Trophoblast cell (in vitro differentiated cells and primary cell): ENCODE measurements around the gene WNT6.

ENCODE experiments used
- DNase-seq, 2 donors: peaks; one replicate each; pipeline ENCODE4 v3.0.0-alpha.2; 2016
- H2AFZ ChIP-seq: 2 replicates; pipeline ENCODE4 v1.6.1; 2013; ENCODE audit warnings: low read length, moderate library complexity, mild to moderate bottlenecking; ENCODE audit not compliant: insufficient read depth, poor library complexity
- H2AK5ac ChIP-seq: 2 replicates; pipeline ENCODE4 v1.6.1; 2013; ENCODE audit warnings: mild to moderate bottlenecking, low read length
- H2BK120ac ChIP-seq: 2 replicates; pipeline ENCODE4 v1.6.1; 2013; ENCODE audit warnings: low read length, mild to moderate bottlenecking, moderate library complexity; ENCODE audit not compliant: insufficient read depth, poor library complexity
- H2BK12ac ChIP-seq: 2 replicates; pipeline ENCODE4 v1.6.1; 2013; ENCODE audit warnings: mild to moderate bottlenecking, low read length, moderate library complexity
- H2BK5ac ChIP-seq: 2 replicates; pipeline ENCODE4 v1.6.1; 2013; ENCODE audit warnings: low read length, low read depth, moderate library complexity, mild to moderate bottlenecking; ENCODE audit not compliant: poor library complexity
- H3K14ac ChIP-seq: 2 replicates; pipeline ENCODE4 v1.6.1; 2013; ENCODE audit warnings: mild to moderate bottlenecking, low read length
- H3K18ac ChIP-seq: 2 replicates; pipeline ENCODE4 v1.6.1; 2013; ENCODE audit warnings: mild to moderate bottlenecking, low read length
- H3K23ac ChIP-seq: 2 replicates; pipeline ENCODE4 v1.6.1; 2013; ENCODE audit warnings: low read length
- H3K27ac ChIP-seq: 2 replicates; pipeline ENCODE4 v1.5.1; 2013; ENCODE audit warnings: low read depth, mild to moderate bottlenecking, inconsistent platforms, low read length, moderate library complexity
- H3K27me3 ChIP-seq: 2 replicates; pipeline ENCODE4 v1.6.1; 2013; ENCODE audit warnings: inconsistent platforms, mild to moderate bottlenecking, low read length, moderate library complexity; ENCODE audit not compliant: insufficient read depth
- H3K36me3 ChIP-seq, 2 experiments: 1 replicate in 1 of 2; 2 replicates in 1 of 2; pipeline ENCODE4 v1.6.1; 2013; ENCODE audit warnings: low read length in 2 of 2, mild to moderate bottlenecking in 2 of 2, moderate library complexity in 1 of 2; ENCODE audit not compliant: insufficient read depth in 2 of 2, control insufficient read depth in 1 of 2
- H3K4ac ChIP-seq: 2 replicates; pipeline ENCODE4 v1.6.1; 2013; ENCODE audit warnings: low read depth, mild to moderate bottlenecking, low read length, moderate library complexity
- H3K4me1 ChIP-seq, 2 experiments: 1 replicate in 1 of 2; 2 replicates in 1 of 2; pipeline ENCODE4 v1.6.1; 2013; ENCODE audit warnings: low read length in 2 of 2, mild to moderate bottlenecking in 2 of 2, moderate library complexity in 1 of 2; ENCODE audit not compliant: insufficient read depth in 2 of 2, control insufficient read depth in 1 of 2
- H3K4me2 ChIP-seq: 2 replicates; pipeline ENCODE4 v1.6.1; 2013; ENCODE audit warnings: inconsistent platforms, mild to moderate bottlenecking, low read length, moderate library complexity
- H3K4me3 ChIP-seq: 2 replicates; pipeline ENCODE4 v1.5.1; 2013; ENCODE audit warnings: mild to moderate bottlenecking, low read depth, low read length, inconsistent platforms
- H3K79me1 ChIP-seq: one replicate; pipeline ENCODE4 v1.6.1; 2013; ENCODE audit warnings: low read length
- H3K79me2 ChIP-seq: 2 replicates; pipeline ENCODE4 v1.6.1; 2013; ENCODE audit warnings: low read length, mild to moderate bottlenecking; ENCODE audit not compliant: control insufficient read depth, insufficient read depth, poor library complexity
- H3K9ac ChIP-seq: 2 replicates; pipeline ENCODE4 v1.6.1; 2013; ENCODE audit warnings: mild to moderate bottlenecking, low read length
- H3K9me3 ChIP-seq: 2 replicates; pipeline ENCODE4 v1.6.1; 2013; ENCODE audit warnings: low read depth, mild to moderate bottlenecking, control low read depth, inconsistent platforms, low read length; ENCODE audit not compliant: insufficient read depth
- H4K12ac ChIP-seq: 2 replicates; pipeline ENCODE4 v1.6.1; 2013; ENCODE audit warnings: low read depth, mild to moderate bottlenecking, low read length, moderate library complexity
- H4K8ac ChIP-seq: 2 replicates; pipeline ENCODE4 v1.6.1; 2013; ENCODE audit warnings: low read depth, mild to moderate bottlenecking, low read length, moderate library complexity
- H4K91ac ChIP-seq: one replicate; pipeline ENCODE4 v1.6.1; 2013; ENCODE audit warnings: low read depth, mild to moderate bottlenecking, low read length, moderate library complexity
- WGBS: extraction: QIAGEN DNeasy Blood & Tissue Kit; methylation state at CpG from one replicate; pipeline ENCODE4 v1.1.7; 2013; ENCODE audit warnings: missing lambda C conversion rate; ENCODE audit not compliant: insufficient read length, insufficient coverage; ENCODE audit errors: extremely low coverage; 5-methylcytosine and 5-hydroxymethylcytosine counted together

The WNT6 gene

GRCh38 chr2:218898109-218898878, 38.7 kb downstream of the WNT6 start:
- Histone ChIP-seq H3K4ac (no peak overlapping the region), H3K9me3 (peaks cover 4% of the 10 kb centered on the region), H4K12ac (no peak overlapping the region), H3K9ac (no peak overlapping the region), H3K4me1 (peaks cover 32 to 41% of the 10 kb centered on the region in 2 experiments), H3K27me3 (peaks cover 22% of the 10 kb centered on the region), H3K79me2 (no peaks in the 10 kb centered on the region), H2AFZ (no peak overlapping the region), H4K8ac (no peak overlapping the region), H2BK12ac (no peak overlapping the region), H3K14ac (no peak overlapping the region), H3K79me1 (peaks cover 5% of the 10 kb centered on the region), H2AK5ac (no peak overlapping the region), H3K4me3 (no peak overlapping the region), H3K18ac (no peak overlapping the region), H2BK120ac (no peak overlapping the region), H4K91ac (no peak overlapping the region), H3K4me2 (no peak overlapping the region), H3K36me3 (no peaks in the 10 kb centered on the region), H3K23ac (no peak overlapping the region), H3K27ac (no peak overlapping the region), H2BK5ac (no peak overlapping the region)
- no CpG with 5 or more reads among the region's 52 CpGs for WGBS
- DNase-seq = peak in 1 of 2 donors; percentile 74

GRCh38 chr2:218899147-218899546, 39.5 kb downstream of the WNT6 start:
- no peak overlapping the region for H4K8ac ChIP-seq
- no peak overlapping the region for H3K14ac ChIP-seq
- H3K9me3 ChIP-seq = peaks cover 3% of the 10 kb centered on the region
- H3K27me3 ChIP-seq = peaks cover 18% of the 10 kb centered on the region
- peaks cover 5% of the 10 kb centered on the region for H3K79me1 ChIP-seq
- no peak overlapping the region for H4K91ac ChIP-seq
- no peak overlapping the region for H4K12ac ChIP-seq
- H2AK5ac ChIP-seq = no peak overlapping the region
- H2BK120ac ChIP-seq = no peak overlapping the region
- peaks cover 32 to 39% of the 10 kb centered on the region in 2 experiments for H3K4me1 ChIP-seq
- H2AFZ ChIP-seq = no peak overlapping the region
- no peaks in the 10 kb centered on the region for H3K79me2 ChIP-seq
- H3K9ac ChIP-seq = no peak overlapping the region
- no peak overlapping the region for H3K23ac ChIP-seq
- no peak overlapping the region for H3K4me3 ChIP-seq
- H2BK5ac ChIP-seq = no peak overlapping the region
- no CpG with 5 or more reads among the region's 12 CpGs for WGBS
- no peak overlapping the region for H3K4me2 ChIP-seq
- no peak overlapping the region for H3K4ac ChIP-seq
- no peak overlapping the region for H3K18ac ChIP-seq
- H3K27ac ChIP-seq = no peak overlapping the region
- H3K36me3 ChIP-seq = no peaks in the 10 kb centered on the region
- no peak for DNase-seq
- no peak overlapping the region for H2BK12ac ChIP-seq

GRCh38 chr2:218902427-218902826, 42.8 kb downstream of the WNT6 start:
- WGBS = no CpG with 5 or more reads among the region's 4 CpGs

GRCh38 chr2:218904176-218904575, 44.6 kb downstream of the WNT6 start:
- no peak for DNase-seq
- Histone ChIP-seq H3K4me3 (no peak overlapping the region), H3K9me3 (peaks cover 3% of the 10 kb centered on the region), H2BK120ac (no peak overlapping the region), H3K27ac (no peak overlapping the region), H4K12ac (no peak overlapping the region), H2AK5ac (no peak overlapping the region), H3K79me2 (no peaks in the 10 kb centered on the region), H3K18ac (no peak overlapping the region), H3K27me3 (peaks cover 4% of the 10 kb centered on the region), H3K36me3 (no peaks in the 10 kb centered on the region), H4K91ac (no peak overlapping the region), H3K4ac (no peak overlapping the region), H3K14ac (no peak overlapping the region), H3K9ac (no peak overlapping the region), H3K79me1 (peaks cover 4% of the 10 kb centered on the region), H3K4me1 (peaks cover 0 to 5% of the 10 kb centered on the region in 2 experiments), H2BK12ac (no peak overlapping the region), H4K8ac (no peak overlapping the region), H3K4me2 (no peak overlapping the region), H2BK5ac (no peak overlapping the region), H2AFZ (no peak overlapping the region), H3K23ac (no peak overlapping the region)
- WGBS = 100% methylated on average over 1 of the region's 2 CpGs

More at GRCh38 chr2:218902427-218902826, 42.8 kb downstream of the WNT6 start:
- Histone ChIP-seq H3K27ac (no peak overlapping the region), H2BK12ac (no peak overlapping the region), H2AFZ (no peak overlapping the region), H4K8ac (no peak overlapping the region), H3K23ac (no peak overlapping the region), H3K9me3 (peaks cover 4% of the 10 kb centered on the region), H3K4me3 (no peak overlapping the region), H3K4me2 (no peak overlapping the region), H3K4me1 (peaks cover 4 to 6% of the 10 kb centered on the region in 2 experiments), H3K79me2 (no peaks in the 10 kb centered on the region), H2AK5ac (no peak overlapping the region), H3K4ac (no peak overlapping the region), H3K79me1 (no peaks in the 10 kb centered on the region), H3K36me3 (no peaks in the 10 kb centered on the region), H4K91ac (no peak overlapping the region), H3K14ac (no peak overlapping the region), H4K12ac (no peak overlapping the region), H3K27me3 (peaks cover 13% of the 10 kb centered on the region), H2BK5ac (no peak overlapping the region), H2BK120ac (no peak overlapping the region), H3K18ac (no peak overlapping the region), H3K9ac (no peak overlapping the region)
- DNase-seq = peak; percentile 30 to 76
